HCT116 (cell line): Measurements from ENCODE around the gene DEXI. TPM values are rescaled to one million over a fixed set of nuclear protein-coding genes. Genes with fewer than 3 reads are reported as not detected.

ENCODE experiments used
- ATAC-seq: fragments of 200-7000 bp; cut with Tn5 transposase; 2 replicates; pipeline ENCODE4 v1.9.1; 2020; ENCODE audit warnings: mild to moderate bottlenecking, moderate library complexity
- BruUV-seq: library from RNA; stranded (reverse); fragments of 400-500 nt; replicated peaks from 2 replicates; lab custom pipeline; 2021; lab: Mats Ljungman, UMichigan
- CTCF ChIA-PET: fragments of 300-600 bp; sonication (Branson Sonifier 250); formaldehyde crosslinking; loops from one replicate; lab custom pipeline; 2021; ENCODE audit warnings: antibody characterized with exemption; lab: Charles Lee
- POLR2A ChIA-PET: fragments of 300-600, 350-600 bp; sonication (Branson Sonifier 250); formaldehyde crosslinking; loops from one replicate; lab custom pipeline; 2021; ENCODE audit warnings: antibody characterized with exemption; lab: Charles Lee
- RAD21 ChIA-PET, 2 experiments: fragments of 300-600 bp; sonication (Branson Sonifier 250); formaldehyde crosslinking; loops; one replicate each; lab custom pipeline; 2023; ENCODE audit warnings: low total read pairs in 2 of 2; ENCODE audit not compliant: uncharacterized antibody in 2 of 2, unreplicated experiment in 2 of 2, low non-redundant PET in 1 of 2; lab: Charles Lee
- DNase-seq: peaks from one replicate; pipeline ENCODE4 v3.0.0-alpha.2; 2010; ENCODE audit warnings: low read depth, low spot score
- H2AFZ ChIP-seq: fragments of 200-600 bp; shearing (Covaris generic), sonication (generic); 2 replicates; pipeline ENCODE4 v1.6.1; 2017; ENCODE audit warnings: low read depth, mixed run types, mixed read lengths, antibody characterized with exemption, low read length; ENCODE audit not compliant: poor library complexity, severe bottlenecking
- H3K27ac ChIP-seq: 2 replicates; pipeline ENCODE4 v1.5.1; 2012; ENCODE audit warnings: low read depth, low read length
- H3K27me3 ChIP-seq: fragments of 200-600 bp; sonication (generic); 2 replicates; pipeline ENCODE4 v1.6.1; 2016; ENCODE audit warnings: mixed run types, low read length, mixed read lengths; ENCODE audit not compliant: insufficient read depth
- H3K36me3 ChIP-seq, 2 experiments: fragments of 200-500 bp in 1 of 2; fragments of 200-600 bp in 1 of 2; sonication (Bioruptor generic) in 1 of 2; sonication (generic) in 1 of 2; 2 replicates each; pipeline versions ENCODE4 v1.5.1 to v1.6.1; 2014 to 2016; ENCODE audit warnings: low read length in 2 of 2, inconsistent platforms in 1 of 2, mixed read lengths in 1 of 2, mixed run types in 1 of 2; ENCODE audit not compliant: insufficient read depth in 2 of 2, control insufficient read depth in 1 of 2
- H3K4me1 ChIP-seq, 2 experiments: fragments of 200-600 bp in 1 of 2; sonication (generic) in 1 of 2; 2 replicates each; pipeline versions ENCODE4 v1.5.1 to v1.6.1; 2012 to 2017; ENCODE audit warnings: low read length in 2 of 2, inconsistent platforms in 1 of 2, mild to moderate bottlenecking in 1 of 2, mixed read lengths in 1 of 2, mixed run types in 1 of 2, moderate library complexity in 1 of 2; ENCODE audit not compliant: insufficient read depth in 2 of 2, control insufficient read depth in 1 of 2
- H3K4me2 ChIP-seq: fragments of 200-600 bp; sonication (generic); 2 replicates; pipeline ENCODE4 v1.6.1; 2017; ENCODE audit warnings: mixed run types, low read length, mixed read lengths
- H3K4me3 ChIP-seq, 2 experiments: fragments of 200-600 bp in 1 of 2; sonication (generic) in 1 of 2; replicated peaks in 1 of 2; 2 replicates each; pipeline ENCODE4 v1.5.1; 2011 to 2016; ENCODE audit warnings: low read length in 2 of 2, control low read depth in 1 of 2, low read depth in 1 of 2, mild to moderate bottlenecking in 1 of 2, mixed read lengths in 1 of 2, mixed run types in 1 of 2
- H3K79me2 ChIP-seq: fragments of 200-600 bp; sonication (generic); 2 replicates; pipeline ENCODE4 v1.6.1; 2017; ENCODE audit warnings: mild to moderate bottlenecking, mixed run types, low read length, moderate library complexity, mixed read lengths; ENCODE audit not compliant: insufficient read depth
- H3K9ac ChIP-seq: fragments of 200-600 bp; sonication (generic); 2 replicates; pipeline ENCODE4 v1.6.1; 2016; ENCODE audit warnings: low read length, mixed read lengths
- H3K9me2 ChIP-seq: fragments of 200-600 bp; sonication (generic), shearing (Covaris generic); 2 replicates; pipeline ENCODE4 v1.6.1; 2017; ENCODE audit warnings: mixed run types, mild to moderate bottlenecking, moderate library complexity; ENCODE audit not compliant: insufficient read depth
- H3K9me3 ChIP-seq, 2 experiments: fragments of 200-500 bp in 1 of 2; fragments of 200-600 bp in 1 of 2; sonication (Bioruptor generic) in 1 of 2; sonication (generic) in 1 of 2; 2 replicates each; pipeline ENCODE4 v1.6.1; 2014 to 2017; ENCODE audit warnings: low read length in 2 of 2, mixed read lengths in 2 of 2, inconsistent platforms in 1 of 2, low read depth in 1 of 2, mild to moderate bottlenecking in 1 of 2, mixed run types in 1 of 2, moderate library complexity in 1 of 2; ENCODE audit not compliant: control insufficient read depth in 1 of 2, insufficient read depth in 1 of 2
- H4K20me1 ChIP-seq: fragments of 200-600 bp; sonication (generic), shearing (Covaris generic); 2 replicates; pipeline ENCODE4 v1.6.1; 2017; ENCODE audit warnings: mixed run types, mild to moderate bottlenecking, moderate library complexity; ENCODE audit not compliant: insufficient read depth
- ATF3 ChIP-seq: IDR thresholded peaks from 2 replicates; pipeline ENCODE4 v1.6.1; 2012
- CBX3 ChIP-seq: IDR thresholded peaks from 2 replicates; pipeline ENCODE4 v1.6.1; 2012; ENCODE audit warnings: low read depth
- EGR1 ChIP-seq: IDR thresholded peaks from 2 replicates; pipeline ENCODE4 v1.6.1; 2012; ENCODE audit warnings: low read depth
- EZH2phosphoT487 ChIP-seq: fragments of 200-600 bp; IDR thresholded peaks from 2 replicates; pipeline ENCODE4 v1.6.1; 2018; ENCODE audit warnings: antibody characterized with exemption, borderline replicate concordance
- JUND ChIP-seq: IDR thresholded peaks from 2 replicates; pipeline ENCODE4 v1.6.1; 2012
- POLR2AphosphoS5 ChIP-seq: IDR thresholded peaks from 2 replicates; pipeline ENCODE4 v1.6.1; 2011; ENCODE audit warnings: mild to moderate bottlenecking, low read depth, low read length, moderate library complexity
- YY1 ChIP-seq: IDR thresholded peaks from 2 replicates; pipeline ENCODE4 v1.6.1; 2011; ENCODE audit warnings: low read length, low read depth, moderate library complexity, mild to moderate bottlenecking; ENCODE audit not compliant: insufficient replicate concordance; ENCODE audit errors: extremely low read depth
- intact Hi-C: fragments of 100-400 bp; cut with micrococcal nuclease; formaldehyde crosslinking; loops from 2 replicates; pipeline ENCODE4 v1.10.0; 2022
- total RNA-seq: library from RNA; stranded (reverse); gene quantifications from one replicate; pipeline ENCODE4 v1.2.1, GENCODE V29; 2021; ENCODE audit not compliant: unreplicated experiment
- TF ChIP-seq, protein P1 (sequence below): IDR thresholded peaks from 2 replicates; pipeline ENCODE4 v1.6.1; 2012

The DEXI gene
- total RNA-seq, 1 experiment from 2014 or later: 37.8 TPM

- Histone ChIP-seq H3K27me3 (no peaks in the 10 kb centered on the region), H3K4me2 (no peak overlapping the region), H3K4me3 (no peak overlapping the region), H3K27ac (no peak overlapping the region), H3K36me3 (peaks cover 2 to 14% of the 10 kb centered on the region in 2 experiments; a peak in 1 of 4 replicates), H3K9me2 (no peaks in the 10 kb centered on the region), H4K20me1 (no peaks in the 10 kb centered on the region), H3K9ac (no peak overlapping the region), H3K9me3 (no peaks in the 10 kb centered on the region), H3K79me2 (no peaks in the 10 kb centered on the region), H3K4me1 (no peaks in the 10 kb centered on the region; a peak in 1 of 4 replicates), H2AFZ (no peak overlapping the region)
- no peak for ATAC-seq
- RAD21 ChIA-PET: interaction anchor here in 1 of 2 experiments (2.7 kb wide), 1 partner anchor 284 kb away, joined by 19 read pairs; the partner anchor contains the start of gene SOCS1
- DNase-seq: no peak
- intact Hi-C loops: loop anchor here (5.0 kb wide), 1 partner anchor 840 kb away; no protein-coding TSS in a partner anchor
- TF ChIP-seq YY1 (no peak), ATF3 (no peak), EGR1 (no peak), CBX3 (no peak), JUND (no peak), EZH2phosphoT487 (no peak), POLR2AphosphoS5 (no peak)
- TF ChIP-seq, protein P1, sequence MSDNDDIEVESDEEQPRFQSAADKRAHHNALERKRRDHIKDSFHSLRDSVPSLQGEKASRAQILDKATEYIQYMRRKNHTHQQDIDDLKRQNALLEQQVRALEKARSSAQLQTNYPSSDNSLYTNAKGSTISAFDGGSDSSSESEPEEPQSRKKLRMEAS: no peak
- no TSS peak for BruUV-seq
- CTCF ChIA-PET: interaction anchor here (1.2 to 2.5 kb wide), 3 partner anchors 284 to 384 kb away, joined by 3 to 18 read pairs (median 5); partner anchors contain the start of gene SOCS1
- POLR2A ChIA-PET: interaction anchor here (1.2 kb wide), 1 partner anchor 284 kb away, joined by 5 read pairs; the partner anchor contains the start of gene SOCS1
Observed at GRCh38 chr16:10972108-10972818, 30.0 kb upstream of the DEXI start.
